Activated CD4-positive, alpha-beta T cell treated with anti-CD3 and anti-CD28 coated beads for 1 hour (primary cell): ENCODE measurements around the gene RNLS.

Experiments
- DNase-seq: peaks from one replicate; pipeline ENCODE4 v3.0.0-alpha.2; 2020

RNLS gene

DNA sequence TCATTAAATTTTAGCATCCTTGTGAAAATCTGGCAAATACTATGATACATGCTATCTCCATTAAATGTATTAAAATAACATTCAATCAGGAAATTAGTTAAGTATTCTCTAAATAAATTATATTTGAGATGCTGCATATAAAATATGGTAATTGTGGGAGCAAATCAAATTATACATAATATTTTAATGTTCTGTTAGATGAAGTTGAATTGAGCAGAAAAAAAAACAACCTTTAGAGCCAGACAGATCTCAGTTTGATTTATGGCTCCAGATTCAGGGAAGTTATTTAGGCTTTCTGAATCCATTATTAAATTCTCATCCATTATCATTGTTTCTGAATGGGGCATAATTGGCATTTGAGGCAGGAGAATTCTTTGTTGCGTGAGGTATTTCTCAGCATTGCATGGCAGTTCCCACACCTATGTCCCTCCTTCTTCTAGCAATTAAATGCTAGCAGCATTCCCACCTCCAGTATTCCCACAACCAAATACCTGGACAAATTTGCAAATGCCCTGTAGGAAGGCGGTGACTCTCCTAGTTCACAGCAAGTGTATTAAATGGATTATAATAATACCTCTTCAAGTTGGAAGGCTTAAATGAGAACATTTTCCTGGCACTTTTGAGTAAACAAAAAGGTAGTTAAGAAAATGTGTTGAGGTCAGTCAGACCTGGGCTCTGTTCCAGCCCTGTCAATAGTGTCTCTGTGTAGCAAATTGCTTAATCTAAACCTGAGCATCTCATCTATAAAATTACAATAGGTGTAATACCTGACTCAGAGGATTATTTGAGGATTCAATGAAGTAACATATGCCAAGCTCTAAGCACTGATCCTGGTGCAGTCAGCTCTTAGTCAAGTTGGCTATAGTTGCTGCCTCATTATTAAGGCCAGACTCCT, 108.9 kb downstream of the RNLS start:
- no peak for DNase-seq

DNA sequence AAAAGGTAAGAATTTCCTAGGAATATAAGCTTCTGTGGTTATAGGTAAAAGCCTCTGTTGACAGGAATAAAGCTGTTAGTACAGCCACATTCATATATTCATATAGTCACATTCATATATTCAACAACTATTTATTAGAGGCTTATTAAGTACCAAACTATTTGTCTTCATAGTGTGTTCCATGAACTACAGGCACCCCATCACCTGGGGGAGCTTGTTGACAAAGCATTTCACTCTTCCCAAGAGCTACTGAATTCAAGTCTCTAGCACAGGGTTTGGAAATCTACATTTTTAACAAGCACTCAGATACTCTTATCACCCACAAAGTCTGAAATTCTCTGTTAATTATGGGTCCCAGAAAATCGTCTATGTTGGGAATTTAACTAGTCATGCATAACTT, 110.6 kb downstream of the RNLS start:
- DNase-seq, result no peak

DNA sequence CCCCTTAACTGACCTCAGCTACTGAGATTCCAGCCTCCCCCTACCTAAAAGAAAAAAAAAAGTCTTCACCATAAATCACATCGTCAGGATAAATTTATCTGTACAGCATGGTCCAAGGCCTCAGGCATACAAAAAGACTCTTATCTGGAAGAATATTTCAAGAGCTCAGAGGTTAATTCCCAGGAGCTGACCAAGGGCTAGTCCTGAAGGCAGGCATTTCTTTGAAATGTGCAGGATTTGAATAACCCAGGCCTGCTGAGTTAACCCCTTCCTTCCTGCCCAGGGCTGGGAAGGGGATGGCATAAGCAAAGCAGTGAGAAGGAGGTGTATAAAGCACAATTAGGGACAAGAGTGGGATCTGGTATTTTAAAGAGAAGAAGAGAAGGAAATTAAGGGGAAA, 111.2 kb downstream of the RNLS start:
- DNase-seq, result no peak

DNA sequence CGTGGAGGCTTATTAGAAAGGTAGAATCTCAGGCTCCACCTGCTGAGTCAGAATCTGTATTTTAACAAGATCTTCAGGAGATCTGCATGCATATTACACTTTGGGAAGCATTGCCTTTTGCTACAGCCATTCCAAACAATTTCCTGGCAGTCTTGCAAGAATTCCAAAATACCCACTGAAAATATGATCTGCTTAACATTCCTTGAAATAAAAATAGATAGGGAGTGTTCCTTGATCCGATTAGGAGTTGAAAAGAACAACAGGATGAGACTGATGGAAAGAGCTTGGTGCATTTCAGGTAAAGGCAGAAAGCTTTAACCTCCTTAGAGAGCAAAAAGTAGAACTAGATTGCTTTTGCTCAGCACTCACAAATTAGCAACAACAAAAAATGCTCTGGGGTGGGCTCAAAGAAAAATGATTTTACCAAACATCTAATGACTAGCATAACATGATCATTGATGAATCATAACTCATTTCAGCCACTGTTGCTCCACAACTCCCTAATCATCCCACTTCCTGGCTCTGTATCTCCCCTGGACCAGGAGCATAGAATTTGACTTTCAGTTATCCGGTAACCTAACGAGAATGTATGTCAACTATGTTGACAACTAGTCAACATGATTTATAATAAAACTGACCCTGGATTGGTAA, 115.2 kb downstream of the RNLS start:
- DNase-seq, result no peak

DNA sequence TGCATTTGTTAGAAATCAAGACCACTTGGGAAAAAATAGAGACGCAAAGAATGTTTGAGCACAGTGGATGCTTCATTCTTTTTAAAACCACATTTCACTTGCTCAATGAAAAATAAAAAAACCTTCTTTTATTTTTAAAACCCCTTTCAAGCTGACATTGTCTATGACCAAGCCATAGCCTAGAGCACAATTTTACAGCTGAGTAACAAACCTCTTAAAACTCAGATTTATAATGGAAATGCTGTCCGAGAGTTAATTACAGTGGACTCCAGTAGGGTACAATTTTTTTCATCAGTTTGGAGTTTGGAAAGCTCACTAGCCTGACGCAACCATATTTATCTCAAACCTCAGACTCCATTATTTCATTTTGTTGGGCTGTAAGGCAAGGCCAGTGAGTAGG, 116.3 kb downstream of the RNLS start:
- no peak for DNase-seq

DNA sequence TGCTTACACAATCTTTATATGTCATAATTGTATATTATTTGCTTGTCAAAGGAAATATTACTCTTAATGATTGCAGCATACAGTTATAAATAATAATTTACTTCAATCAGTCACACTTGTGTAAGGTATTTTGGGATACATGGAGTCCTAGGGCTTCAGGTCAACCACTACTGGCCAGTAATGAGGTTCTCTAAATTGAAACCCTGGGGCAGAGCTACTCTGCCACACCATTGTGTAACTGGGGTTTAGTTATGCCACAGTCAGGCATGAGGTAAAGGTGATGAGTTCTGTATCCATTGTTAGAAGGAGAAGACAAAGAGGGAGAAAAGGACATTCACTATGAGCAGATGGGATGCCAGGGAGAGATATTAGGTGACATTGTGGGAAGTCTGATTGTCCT, 117.4 kb downstream of the RNLS start:
- no peak for DNase-seq

DNA sequence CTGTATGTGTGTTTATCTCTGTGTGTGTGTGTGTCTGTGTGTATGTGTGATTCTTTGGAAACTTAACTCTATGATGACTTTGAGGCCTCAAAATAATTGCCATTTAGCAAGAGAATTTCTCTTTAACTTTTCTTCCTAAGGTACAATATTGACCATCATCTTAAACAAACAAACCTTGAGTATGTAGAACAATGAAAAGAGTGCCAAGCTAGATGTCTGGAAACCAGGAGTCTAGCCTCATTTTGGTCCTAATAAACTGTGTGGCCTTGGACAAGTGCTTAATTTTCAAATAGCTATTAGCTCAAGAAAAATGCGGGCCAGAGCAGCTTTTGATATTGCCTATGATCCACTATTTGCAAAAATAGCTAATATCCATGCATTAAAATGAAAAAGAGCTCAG, 119.3 kb downstream of the RNLS start:
- DNase-seq, result no peak

DNA sequence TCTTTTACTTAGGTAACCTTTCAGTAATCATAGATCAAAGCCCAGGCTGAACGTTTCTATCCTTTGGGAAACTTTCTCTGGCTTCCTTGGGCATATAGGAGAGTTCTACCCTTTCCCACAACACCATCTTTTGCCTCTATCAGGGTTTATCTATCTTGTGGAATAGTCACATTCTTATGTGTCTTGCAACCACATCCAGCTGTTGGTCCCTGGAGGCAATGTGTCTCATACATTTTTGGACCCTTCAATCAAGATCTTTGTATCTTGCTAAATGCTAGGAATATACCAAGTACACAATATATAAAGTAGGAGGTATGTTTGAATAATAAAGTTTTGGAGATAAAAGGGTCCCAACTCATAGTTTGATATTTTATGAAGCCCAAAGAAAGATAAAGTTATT, 121.7 kb downstream of the RNLS start:
- DNase-seq, result no peak

DNA sequence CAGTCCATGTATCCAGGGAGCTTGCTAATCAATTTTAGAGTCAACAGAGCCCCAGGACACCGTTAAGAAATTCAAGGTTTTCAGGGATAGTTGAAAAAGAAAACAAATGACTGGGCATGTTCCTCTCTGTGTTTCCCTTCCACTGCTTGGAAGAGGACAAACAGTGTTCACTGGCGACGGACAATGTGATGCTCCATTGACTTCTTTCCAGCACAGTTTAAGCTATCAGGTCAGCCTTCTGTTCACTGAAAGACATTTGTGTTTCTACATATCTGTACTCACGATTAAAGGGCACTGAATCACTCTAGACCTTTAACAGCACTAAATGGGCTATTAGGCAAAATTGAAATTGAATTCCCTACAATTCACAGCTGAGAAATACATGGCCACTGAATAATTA, 123.6 kb downstream of the RNLS start:
- no peak for DNase-seq

DNA sequence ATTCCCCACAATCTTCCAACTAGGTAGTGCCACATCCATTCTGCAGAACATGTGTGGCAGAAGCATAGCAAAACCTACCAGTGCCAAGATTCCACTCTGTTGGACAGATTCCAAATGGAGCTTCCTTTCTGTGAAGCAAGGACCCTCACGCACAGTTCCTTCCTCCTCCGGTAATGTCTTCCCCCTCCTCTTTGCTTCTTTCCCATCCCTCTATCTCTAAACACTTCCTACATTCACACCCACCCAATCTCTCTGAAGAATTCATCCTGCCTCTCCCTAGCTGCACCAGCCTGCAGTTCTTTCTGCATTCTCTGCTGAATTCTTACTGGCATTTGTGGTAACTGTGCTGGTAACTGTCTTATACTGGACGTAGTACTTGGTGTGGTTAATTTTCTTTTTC, 124.9 kb downstream of the RNLS start:
- DNase-seq, result no peak

DNA sequence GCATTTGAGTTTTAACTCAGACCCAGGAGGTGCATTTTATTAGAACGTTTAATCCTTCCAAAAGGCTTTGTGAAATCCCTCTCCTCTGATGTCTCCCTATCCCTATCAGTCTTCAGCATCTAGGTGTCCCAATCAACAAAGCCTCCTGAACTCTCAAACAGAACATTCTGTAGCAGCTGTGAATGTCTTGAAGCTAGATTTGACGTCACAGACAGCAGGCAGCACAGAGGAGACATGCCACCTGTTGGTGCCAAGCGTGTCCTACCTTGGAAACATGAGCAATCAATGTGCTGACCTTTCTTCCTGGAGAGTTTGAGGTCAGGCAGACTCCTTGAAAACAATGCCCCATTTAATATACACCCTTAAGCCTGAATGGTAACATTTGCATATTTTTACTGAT, 125.5 kb downstream of the RNLS start:
- DNase-seq, result no peak

DNA sequence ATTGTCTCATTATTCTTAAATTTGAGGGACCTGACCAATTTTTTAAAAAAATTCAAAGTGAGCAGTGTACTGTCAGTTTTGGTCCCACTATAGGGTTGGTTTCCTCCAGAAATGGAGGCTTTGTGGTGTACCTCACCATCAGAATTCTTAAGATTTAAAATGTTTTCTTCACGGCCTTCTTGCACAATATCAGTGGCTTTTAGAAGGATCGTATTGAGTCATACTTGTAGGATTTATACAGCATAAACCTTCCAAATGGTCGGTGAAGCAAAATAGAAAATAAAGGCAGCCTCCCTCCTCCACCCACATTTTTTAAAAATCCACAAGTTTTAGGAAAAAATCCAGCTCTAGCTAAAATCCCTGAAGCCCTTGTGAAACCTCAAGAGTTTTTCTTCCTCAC, 126.4 kb downstream of the RNLS start:
- DNase-seq, result no peak

DNA sequence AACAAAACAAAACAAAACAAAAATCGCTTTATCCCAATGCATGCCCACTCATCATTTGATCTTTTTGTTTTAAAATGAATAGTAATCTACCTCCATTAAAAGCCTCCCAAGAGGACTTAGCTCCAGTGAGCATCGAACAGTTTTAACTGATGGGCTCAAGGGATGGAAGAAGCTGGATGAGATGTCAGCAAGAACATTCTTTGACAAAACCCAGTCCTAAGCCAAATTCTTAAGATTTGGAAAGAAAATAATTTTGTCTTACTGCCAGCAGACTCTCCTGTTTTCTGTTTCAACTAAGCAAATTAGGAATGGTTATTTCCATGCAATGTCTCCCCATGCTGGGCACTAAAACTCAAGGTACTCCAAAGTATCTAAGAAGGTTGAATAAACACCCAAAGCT, 127.3 kb downstream of the RNLS start:
- no peak for DNase-seq

DNA sequence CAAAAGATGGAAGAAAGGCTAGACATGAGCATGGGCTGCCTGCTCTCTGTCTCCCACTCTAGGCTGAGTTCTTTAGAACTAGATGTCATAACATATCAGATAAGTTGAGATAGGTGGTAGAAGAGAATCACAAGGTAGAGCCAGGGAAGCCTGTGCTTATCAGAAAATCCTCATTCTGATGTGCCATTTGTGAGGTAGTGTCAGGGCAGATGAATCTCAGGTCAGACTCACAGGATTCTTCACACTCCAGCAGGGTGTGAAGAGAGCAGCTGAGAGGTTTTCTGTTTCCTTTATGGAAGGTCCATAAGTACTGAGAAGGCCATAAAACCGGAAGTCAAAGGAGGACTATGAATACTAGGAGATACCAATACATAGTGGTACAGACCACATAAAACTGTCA, 132.9 kb downstream of the RNLS start:
- no peak for DNase-seq

DNA sequence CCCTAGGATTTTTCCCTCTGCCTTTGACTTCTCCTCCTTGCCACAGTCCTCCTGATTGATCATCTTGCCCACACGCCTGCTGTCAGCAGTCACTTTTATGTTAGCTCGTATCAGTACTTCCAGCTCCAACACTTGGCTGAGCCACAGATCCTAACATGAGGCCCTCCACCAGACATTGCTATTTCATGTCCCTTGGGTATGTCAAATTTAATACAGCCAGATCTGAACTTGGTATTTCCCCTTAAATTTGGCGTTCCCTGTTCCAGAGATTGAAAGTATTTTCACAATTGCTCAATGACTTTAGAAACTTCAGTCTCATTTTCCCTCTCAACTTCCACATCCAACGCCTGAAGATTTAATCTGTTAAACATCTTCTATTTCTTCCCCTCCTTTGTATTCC, 140.4 kb downstream of the RNLS start:
- DNase-seq, result no peak

DNA sequence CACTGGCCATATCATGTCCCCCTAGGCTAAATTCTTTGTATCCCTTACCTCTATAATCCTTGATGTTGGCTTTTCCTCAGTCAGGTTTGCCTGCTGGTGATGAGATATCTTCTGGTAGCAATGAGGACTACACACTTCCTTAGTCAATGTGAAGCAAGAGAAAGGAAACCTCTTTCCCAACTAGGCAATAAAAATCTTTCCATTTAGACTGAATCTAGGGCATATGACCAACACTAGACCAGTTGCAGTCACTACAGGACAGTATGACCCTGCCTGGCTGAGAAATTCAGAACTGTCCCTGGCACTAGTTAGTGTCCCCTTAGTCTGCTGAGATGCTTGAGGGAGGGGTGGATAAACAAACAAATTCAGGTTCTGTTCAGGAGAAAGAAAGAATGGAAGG, 142.6 kb downstream of the RNLS start:
- DNase-seq, result no peak

DNA sequence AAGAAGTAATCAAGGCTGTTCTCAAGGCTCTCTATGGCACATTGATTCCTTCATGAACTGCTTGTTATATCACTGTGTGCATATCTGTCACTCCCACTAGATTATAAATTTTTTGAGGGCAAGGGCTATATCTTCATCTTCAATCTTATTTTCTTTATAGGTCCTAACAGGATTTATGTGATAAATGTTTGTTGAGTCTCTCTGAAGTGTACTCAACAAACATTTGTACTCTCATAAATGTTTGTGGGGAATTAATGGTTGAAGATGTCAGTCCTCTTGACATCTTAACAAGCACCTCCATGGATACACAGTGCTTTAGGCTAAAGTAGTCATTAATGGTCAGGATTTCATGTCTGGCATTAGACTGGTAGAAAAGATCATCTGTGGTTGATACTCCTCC, 143.2 kb downstream of the RNLS start:
- DNase-seq, result no peak

DNA sequence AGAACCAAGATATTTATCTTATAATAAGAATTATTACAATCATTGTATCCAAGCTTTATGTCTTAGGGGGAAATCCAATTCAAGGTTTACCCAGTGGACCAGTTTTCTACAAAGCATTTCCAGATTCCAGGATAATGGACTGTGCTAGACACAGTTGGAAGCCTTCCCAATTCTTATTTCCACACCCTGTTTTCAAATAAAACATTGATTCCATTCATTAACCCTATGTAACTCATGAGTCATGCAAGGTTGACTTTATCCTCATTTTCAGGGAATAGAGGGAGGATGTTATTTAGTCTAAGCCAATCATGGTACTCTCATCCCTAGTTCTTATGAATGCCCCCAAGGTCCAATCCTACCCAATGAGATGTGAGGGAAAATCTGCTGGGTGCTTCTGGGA, 145.7 kb downstream of the RNLS start:
- no peak for DNase-seq

DNA sequence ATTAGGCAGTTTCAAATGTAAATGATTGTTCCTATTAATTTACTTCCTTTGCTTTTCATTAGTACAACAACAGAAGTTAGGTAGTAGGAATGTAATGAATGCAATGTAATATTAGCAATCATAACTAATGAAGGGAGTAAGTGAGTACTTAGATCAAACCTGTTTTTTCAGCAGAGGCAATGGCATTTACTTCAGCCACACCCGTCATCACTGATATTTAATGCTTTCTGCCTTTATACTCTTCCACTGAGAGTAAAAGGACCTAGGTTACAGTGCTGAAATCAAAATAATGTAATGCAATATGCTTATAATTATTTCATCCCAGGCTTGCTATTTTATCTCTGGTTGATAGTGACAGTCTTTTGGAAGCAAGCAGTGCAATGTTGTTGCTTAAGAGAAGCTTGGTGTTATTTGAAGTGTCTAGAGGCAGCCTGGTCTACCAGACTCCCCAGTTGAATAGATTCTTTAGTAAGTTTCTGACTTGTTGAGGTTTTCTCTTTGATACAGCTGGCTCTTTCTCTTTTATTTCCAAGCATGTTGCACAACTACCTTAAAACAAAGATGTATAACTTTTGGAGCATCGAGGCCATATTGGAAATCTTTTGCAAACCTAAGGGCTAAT, 149.4 kb downstream of the RNLS start:
- DNase-seq, result no peak

DNA sequence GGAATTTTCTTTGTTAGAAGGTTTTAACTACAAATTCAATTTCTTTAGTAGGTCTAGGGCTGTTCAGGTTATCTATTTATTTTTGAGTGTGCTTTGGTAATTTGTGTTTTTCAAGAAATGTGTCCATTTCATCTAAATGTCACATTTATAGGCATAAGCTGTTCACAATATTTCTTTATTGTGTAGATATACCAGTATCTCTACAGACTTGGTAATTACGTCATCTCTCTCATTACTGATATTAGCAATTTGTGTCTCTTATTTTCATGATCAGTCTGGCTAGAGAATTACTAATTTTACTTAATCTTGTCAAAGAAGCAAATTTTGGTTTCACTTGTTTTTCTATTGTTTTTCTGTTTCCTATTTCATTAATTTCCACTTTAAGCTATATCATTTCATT, 152.0 kb downstream of the RNLS start:
- no peak for DNase-seq

DNA sequence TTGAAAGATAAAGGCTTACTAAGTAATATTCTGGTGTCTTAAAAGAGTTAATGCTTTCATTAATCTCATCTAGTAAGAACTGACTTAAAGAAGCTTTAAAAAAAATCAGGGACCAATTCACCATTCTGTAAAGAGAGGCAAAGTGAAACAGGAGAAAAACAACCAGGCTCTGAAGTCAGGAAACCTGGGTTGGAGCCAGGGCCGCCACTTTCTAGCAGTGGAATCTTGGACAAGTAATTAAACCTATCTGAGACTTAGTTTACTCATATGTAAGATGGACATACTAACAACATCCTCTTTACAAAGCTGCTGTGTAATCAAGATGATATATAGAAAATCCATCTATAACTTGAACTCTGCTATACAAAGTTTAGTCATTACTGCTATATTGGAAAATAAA, 154.1 kb downstream of the RNLS start:
- DNase-seq, result no peak

DNA sequence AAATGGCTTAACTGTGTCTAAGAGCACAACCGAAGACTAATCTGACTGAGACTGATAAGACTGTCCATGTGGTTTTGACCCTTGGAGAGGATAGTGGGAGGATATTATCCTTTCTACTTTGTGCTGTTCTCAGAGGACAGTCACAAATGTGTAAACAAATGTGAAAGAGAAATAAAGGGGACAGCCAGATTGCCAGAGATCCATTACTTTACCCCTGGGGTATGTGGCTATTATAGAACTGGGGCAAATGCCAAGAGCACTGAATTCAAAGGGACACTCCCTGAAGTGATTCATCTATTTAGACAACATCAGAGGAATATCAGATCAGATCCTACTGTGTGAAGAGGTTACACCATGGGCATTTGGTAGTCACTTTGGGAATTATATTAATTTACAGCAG, 154.7 kb downstream of the RNLS start:
- no peak for DNase-seq

DNA sequence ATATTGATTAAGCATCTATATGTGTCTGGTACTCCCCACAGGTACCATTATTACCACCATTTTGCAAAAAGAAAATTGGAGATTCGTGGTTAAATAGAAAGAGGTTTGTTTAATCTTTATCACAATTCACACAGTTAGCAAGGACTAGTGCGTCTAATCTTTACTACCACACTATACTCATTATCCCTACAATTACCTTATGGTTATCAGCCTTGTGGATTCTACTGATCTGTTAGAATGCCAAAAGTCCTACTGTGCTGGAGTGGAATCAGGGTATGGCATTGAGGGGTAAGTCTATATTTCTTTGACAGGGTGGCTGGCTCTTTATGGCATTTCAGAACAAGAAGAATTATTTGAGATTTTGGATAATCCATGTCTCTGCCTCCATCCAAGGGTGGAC, 156.1 kb downstream of the RNLS start:
- DNase-seq, result no peak

DNA sequence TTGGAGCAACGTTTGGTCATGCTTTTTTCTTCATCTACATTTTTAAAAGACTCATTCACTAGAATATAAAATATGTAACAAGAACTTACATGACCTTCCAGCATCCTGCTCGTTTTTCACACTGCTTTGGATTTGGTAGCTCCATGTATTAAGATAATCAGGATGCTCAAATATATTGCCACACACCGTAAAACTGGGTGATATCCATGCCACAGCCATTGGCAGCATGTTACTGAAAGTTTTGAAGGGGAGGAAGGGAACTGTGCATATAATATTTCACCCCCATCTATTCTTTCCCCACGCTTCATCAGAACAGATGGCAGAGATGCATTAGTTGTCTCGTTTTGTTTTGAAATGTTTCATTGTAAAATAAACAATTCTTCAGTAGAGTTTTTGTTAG, 158.2 kb downstream of the RNLS start:
- no peak for DNase-seq
